HG02981 (cell line): Measurements from ENCODE around the gene NTRK2.

ENCODE experiments used
- ATAC-seq: cut with Tn5 transposase; IDR thresholded peaks from one replicate; pipeline ENCODE4 v1.9.1; 2021; ENCODE audit warnings: mild to moderate bottlenecking, moderate library complexity; ENCODE audit not compliant: unreplicated experiment

Gene NTRK2

DNA sequence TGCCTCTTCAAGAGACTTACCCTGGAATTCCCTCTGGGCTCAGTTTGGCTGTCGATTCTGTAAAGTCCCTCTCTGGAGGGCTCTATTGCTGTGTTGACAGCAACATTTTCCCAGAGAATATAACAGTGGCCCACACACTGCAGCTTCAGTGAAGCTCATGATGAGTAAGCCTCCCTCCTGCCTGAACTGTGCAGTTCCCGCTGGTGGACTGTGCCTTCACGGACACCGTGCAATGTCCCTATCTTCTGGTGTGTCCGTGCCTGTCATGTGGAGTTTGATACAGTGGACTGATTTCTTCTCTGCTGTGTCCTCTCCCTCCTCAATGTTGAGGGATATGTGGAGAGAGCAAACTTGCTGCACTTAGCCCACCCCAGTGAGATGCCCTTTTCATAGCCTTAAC lies 109.0 kb downstream of the NTRK2 start:
- no peak for ATAC-seq

DNA sequence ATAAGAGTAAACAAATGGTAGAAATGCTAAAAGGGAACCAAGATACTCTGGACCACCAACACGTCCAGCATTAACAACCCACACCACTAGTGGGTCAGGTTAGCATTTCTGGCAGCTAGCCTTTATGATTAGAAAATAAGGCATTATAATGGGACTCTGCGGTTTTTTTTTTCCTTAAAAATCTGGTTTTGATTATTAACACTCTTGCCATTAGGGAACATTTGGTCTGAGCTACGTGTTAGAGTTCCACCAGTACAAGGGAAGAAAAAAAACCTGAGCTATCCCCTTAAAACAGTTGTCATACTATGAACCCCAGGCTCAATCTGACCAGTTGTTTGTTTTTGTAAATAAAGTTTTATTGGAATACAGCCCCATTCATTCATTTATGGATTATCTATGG lies 110.4 kb downstream of the NTRK2 start:
- ATAC-seq: no peak

DNA sequence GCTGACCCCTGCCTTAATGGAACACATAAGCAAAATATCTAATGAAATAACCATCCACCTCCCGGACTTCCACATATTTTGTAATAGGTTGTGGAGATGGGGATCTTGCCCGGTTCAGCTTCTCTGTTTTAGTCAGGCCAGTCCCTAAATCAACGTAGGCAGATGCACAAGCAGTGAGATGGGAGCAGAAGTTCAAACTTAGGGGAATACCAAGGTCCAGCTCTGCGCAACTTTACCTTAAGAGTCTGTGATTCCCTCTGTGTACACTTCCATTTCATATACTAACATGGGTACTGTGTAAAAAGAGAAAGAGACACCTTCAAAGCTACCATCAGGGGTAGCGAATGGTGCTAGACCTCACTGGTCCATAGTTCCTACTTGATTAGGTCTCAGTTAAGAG lies 110.9 kb downstream of the NTRK2 start:
- ATAC-seq: no peak

DNA sequence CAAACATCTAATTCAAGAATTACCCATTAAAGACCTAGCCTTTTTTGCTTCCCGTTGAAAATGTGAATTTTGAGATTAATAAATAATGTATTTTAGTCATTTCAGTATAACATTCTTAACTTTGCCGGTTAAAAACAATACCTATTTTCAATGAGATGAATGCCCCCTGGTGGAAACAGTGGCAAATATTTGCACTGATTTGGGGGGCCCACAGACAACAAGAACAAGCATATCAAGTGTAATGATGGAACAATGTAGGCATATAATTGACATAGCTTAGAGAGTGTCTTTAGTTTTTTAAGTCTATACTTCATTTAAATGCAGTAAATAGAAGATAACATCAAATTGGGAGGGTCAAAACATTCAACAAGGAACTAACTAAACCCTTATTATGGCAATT lies 111.9 kb downstream of the NTRK2 start:
- no peak for ATAC-seq

DNA sequence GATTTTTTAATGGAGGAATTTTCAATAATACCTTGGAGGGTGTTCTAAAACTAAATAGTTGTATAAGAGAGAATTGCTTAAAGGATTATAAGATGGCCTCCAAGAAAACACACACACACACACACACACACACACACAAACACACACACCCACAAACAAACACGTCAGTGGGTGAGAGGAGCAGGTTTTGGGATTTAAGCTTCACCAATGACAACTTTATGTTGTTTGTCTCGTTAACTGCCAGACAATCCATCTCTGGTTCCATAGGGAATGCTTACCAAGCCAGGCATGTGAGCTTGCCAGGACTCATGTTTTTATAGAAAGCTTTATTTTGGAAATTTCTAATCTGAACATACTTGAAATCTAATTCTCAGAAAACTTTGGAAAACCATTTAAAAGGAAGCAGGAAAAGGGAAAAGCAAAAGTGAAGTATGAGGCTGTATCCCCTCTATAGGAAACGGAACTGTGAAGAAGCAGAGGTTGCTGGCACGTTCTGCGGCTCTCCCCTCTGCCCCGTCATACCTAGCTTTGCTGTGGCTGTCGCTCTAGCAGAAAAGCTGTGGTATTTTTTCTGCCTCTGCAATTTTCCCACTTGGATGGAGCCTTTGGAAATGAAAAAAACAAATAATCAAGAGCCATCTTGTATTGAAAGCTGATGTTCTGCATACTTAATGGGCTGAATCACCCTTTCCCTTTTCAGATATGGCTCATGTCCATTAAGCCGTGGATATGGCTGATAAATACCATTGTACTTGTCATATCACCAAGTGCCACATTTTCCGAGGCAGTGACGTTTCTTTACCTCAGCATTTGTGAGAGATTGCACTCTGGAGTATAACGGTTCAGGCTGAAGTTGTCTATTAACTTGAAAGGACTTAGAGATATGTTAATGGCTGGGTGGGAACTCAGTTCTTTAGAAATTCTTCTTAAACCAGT lies 112.7 kb downstream of the NTRK2 start:
- ATAC-seq: no peak

DNA sequence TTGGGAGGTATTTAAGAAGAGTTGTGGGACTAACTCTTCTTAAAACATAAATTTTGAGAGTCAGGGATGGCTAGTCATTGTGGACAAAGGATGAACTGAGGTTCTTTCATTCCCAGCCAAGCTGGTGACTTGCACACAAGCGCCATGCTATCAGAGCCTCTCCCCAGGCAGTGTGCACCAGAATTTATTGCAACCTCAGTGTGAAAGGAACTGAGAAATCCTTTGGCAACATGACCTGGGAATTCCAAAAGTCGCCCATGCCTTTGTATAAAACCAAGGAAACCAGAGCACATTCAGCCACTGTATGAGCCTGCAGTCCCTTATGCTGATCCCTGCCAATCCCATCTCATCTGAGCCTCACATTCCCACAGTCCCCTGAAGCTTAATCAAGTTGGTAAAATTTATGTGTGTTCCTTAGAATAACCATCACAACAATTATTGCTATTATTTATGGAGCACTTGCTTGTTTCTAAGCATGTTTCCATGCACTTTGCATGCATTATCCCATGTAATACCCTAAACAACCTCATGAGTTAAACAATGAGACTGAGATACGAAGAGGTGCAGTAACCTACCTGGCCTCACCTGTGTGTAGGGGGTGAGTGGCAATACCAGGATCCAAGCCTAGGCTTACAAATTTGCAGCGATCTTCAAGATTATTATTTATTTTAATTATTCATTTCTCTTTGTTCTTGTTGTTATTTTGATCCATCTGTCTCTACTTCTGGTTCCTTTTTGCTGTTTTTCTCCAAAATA lies 116.4 kb downstream of the NTRK2 start:
- ATAC-seq: no peak

DNA sequence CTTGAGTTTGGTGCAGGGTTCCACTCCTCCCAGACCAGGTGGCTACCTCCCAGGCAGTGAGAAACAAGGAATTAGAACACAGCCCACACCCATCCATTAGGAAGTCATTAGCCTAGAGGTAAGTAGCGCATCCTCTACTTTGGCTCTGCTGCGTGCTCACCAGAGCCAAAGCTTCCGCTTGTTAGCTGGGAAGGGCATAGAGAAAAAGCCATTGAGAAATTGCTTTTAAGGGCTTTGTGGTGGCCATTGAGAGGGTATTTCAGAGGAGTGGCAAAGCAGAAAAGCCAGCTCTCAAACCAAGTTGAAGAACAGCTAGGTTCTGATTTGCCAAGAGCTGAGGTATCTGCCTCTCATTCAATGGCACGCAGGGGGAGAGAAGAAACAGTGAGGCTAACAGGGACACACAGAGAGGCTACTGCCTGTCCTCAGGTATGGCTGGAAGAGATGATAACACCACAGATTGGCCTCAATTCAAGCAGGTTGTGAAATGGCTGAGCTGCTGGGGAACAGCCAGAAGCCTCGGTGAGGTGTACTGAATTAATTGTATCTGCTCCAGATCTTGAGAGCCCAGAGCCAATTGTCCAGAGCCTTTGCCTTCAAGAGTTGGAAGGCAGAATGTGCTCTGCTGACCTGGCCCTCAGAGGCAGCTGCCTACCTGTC lies 119.4 kb downstream of the NTRK2 start:
- ATAC-seq: no peak

DNA sequence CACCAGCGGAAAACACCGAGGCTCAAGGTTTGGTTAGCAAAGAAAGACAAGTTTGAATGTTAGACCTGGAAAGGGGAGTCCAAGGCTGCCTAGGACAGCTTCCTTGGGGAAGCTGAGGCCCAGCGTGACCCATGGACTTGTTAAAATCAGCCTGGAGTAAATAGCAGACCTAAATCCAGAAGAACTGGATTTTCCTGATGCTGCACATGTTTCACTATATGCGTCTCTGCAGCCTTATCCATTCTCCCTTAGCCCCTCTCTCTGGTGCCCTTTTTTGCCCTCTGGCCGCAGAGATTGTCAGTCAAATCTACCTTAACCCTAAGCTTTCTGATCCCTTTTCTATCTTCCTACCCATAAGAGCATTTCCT lies 119.9 kb downstream of the NTRK2 start:
- no peak for ATAC-seq

DNA sequence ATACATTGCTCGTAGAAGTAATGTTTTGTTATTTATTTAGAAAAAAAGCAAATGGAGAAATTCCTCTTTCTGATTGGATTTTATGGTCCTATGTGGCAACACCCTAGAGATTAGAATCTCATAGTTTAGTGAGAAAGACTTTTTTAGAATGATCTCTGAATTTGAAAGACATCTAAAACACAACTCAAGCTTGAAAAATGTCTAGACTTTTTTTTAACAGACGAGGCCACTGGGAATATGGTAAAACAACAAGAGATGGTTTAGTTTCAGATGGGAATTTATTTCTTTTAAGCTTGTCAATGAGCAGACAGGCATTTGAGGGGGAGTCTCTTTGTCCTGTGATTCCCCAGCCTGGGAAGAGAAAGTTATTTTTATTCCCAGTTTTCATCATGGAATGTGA lies 122.1 kb downstream of the NTRK2 start:
- ATAC-seq: no peak

DNA sequence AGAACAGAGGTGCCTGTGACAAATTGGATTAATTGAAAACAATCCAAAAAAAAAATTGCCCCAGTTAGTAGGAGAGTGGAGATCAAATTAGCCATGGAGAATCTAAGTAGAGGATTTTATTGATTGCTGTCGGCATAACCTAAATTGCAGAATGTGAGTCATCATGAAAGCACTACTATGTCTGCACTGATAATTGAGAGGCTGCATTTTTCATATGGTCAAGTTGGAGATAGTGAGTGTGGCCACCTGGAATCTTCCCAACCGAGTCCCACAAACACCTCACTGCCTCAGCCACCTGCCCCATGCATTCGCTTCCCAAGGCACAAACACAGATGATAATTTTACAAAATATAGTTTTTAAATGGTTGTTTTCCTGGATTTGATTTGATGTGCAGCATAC lies 123.7 kb downstream of the NTRK2 start:
- no peak for ATAC-seq

DNA sequence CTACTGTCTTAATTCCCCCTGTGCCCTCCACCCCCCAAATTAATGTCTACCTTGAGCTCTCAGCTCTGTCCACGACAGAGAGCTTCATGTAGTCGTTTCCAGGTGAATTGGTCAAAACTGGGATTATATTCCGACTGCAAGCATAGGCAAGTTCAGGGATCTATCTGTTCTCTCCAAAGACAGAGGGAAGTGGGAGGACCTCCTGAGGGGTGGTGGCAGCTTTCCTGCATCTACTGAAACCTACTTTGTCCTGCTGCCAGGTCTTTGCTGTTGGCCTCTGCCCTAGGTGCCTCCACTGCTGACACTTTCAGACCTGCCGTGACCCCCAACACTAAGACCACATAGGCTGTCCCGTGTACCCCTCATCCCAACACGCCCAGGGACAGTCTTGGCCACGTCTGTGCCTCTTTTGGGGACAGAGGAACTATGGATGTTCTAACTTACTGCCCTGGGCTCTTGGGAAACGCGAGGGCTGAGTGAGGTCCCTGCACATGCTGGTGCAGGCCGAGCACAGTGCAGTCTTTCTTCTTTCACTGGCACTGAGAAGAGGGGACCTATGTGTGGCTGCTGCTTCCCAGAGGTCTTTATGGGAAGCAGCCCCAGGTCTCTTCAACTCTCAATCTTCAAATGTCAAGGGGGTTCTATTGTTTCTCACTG lies 125.6 kb downstream of the NTRK2 start:
- ATAC-seq: no peak

DNA sequence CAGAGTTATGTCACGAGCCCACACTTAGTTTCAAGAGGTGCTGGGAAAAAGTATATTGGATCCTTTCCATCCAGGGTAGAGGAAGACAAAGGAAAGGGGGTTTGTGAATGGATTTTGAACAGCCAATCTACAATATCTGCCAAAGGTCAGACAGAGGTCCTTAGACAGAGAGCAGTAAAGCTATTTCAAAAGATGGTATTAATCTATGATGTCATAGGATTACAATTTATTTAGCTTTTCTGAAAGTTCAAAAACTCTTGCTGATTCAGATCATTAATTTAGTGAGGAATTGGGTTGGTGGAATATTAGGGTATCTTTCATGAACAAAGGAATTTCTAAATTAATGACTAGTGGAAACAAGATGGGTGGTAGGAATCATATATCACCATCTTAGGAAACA lies 126.9 kb downstream of the NTRK2 start:
- no peak for ATAC-seq

DNA sequence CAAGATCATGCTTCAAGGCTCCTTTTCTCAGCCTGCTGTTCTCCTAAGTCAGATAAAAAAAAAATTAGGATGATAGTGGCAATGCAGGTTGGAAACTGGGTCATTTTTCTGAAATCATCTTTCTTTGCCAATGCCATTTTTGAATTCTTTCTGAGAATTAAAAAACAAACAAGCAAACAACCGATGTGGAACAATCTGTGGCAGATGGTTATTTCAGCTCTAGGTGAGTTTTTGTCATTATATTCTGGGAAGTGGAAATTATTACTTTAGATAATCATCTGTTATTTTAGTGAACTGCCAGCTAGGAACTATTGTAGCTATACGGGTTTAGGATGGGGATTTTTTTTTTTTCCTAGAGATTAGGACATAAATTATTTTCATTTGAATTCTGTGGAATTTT lies 129.7 kb downstream of the NTRK2 start:
- ATAC-seq: no peak

DNA sequence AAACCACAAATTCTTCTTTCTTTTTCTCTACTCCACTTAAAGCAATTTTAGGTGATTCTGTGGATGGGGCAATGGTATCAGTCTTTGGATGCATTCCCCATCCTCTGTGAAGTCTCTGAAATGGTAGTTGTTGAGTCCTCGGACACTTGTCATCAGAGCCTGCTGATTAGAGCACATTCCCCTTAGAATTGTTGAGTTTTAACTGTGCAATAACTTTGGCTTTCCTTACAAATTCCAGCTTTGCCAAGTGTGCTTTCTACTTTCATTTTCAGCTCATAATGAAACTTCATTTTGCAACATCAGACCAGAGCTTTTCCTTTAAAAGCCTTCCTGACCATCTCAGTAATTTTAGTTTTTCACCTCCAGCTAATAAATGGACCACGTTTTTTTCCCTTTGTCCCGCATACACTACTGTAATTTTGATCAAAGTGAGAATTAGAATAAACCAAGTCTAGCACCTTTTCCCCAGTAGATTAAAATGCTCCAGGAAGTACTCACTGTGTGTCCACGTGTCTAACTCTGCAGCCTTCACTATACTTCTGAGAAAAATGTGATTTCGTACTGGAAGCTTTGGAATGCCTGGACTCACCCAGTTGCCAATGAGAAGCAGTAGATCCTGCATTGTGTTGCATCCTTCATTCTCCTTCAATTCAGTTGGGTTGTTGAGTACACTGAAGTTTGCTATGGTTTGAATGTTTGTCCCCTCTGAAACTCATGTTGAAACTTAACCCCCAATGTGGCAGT lies 135.6 kb downstream of the NTRK2 start:
- ATAC-seq: no peak

DNA sequence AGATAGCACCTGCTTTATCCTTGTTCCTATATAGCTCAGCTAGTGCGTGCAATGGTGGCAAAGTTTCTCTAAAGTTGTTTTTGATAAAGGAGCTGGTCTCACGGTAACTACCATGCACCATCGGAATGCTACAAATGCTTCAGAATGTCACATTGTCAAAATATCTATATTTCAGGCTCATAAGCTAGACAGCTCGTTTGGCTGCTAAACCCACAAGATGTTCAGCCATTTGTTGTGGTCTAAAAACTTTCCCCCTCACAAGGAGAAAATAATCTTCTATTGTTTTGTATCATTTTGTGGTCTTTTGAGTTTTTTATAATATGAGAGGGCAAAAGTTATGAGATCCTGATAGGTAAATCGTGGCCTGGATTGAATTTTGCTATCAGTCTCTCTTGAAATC lies 137.9 kb downstream of the NTRK2 start:
- no peak for ATAC-seq

DNA sequence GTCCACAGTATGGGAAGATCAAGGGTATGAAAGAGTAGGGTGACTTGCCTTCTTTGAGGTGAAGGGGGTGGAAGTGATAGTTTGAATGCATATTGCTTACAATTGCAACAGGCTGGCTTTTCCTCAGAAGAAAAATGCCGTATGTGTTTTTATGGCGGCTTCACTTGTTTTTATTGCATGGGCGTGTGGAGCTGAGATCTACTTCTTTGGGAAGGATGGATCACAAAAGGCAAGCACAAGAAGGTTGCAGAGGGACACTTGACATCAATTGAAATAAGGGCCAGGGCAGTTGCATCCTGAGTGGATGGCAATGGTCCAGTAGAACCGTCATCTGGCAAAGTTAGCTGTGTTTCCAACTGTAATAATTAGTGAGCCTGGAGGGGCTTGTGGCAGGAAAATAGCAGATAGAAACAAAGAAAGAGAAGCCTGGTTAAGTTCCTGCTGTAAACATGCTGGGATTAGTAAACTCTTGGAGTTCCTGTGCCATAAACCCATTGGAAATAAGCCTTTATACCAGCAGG lies 138.4 kb downstream of the NTRK2 start:
- ATAC-seq: no peak

DNA sequence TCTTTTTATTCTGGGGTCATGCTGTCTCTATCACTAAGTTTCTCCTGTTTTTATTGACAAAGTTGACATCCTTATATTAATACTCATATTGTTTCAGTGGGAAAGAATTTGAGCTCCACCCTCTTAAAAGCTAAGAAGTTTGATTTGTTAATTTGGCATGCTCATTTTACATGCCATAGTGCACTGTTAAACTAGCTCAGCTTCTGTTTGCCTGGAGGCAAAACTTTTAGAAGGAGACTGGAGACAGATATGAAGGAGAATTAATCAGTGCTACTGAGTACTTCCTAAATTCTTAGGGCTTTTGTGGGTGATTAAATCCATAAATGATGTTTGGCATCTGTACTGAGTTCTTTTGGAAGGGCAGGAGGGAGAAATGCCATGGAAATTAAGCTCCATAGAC lies 138.9 kb downstream of the NTRK2 start:
- no peak for ATAC-seq

DNA sequence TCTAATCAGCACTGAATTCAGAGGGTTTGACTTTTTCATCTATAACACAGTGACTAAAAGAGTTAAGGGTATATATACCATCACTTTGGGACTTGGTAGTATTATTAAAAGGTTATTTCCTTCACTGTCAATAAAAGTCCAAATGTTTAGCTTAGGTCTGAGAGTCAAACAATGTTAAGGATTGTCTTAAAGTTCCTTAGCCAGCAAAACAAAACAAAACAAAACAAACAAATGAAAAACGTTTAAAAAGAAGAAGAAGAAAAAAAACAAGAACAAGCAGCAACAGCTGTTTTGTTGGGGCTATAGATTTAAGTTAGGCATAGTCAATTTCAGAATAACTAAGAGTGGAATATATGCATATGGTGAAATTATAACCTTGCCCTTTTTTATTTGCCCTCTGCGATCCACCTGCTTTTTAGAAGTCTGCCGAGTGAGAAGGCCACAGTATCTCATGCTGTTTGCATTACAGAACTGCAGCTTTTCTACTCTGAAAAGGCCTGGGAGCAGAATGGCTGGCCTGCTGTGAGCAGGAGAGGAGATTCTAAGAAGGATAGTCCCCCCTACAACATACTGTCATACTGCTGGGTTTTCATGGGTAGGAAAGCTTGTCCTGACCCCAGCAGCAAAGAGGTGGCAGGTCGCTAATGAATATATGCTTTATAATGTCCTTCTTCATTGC lies 141.7 kb downstream of the NTRK2 start:
- ATAC-seq: no peak

DNA sequence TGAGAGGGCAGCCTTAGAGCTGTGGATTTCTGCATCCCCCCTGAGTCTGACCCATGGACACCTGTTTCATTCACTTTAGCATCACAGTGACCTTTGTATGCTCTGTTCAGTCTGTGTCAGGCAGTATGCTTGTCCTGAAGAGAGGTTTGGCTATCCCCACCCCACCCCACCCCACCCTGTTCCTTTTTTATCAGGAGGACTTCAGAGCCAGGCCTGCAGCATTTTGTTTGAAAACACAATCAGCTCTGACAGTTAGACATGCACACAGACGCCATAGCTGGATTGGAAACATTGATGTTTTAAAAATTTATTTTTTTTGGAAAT lies 142.2 kb downstream of the NTRK2 start:
- ATAC-seq: no peak

DNA sequence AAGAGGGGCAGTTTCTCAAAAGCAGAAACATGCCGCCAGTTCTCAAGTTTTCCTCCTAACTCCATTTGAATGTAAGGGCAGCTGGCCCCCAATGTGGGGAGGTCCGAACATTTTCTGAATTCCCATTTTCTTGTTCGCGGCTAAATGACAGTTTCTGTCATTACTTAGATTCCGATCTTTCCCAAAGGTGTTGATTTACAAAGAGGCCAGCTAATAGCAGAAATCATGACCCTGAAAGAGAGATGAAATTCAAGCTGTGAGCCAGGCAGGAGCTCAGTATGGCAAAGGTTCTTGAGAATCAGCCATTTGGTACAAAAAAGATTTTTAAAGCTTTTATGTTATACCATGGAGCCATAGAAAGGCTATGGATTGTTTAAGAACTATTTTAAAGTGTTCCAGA lies 142.8 kb downstream of the NTRK2 start:
- no peak for ATAC-seq
